Uterus (tissue), 2 donors: ENCODE data around the gene PRRC2C.

Source experiments
- CTCF ChIP-seq, 4 experiments: fragments of 200-600 bp in 2 of 4; fragments of 450-650 bp in 2 of 4; sonication (generic) in 2 of 4; IDR thresholded peaks; one replicate each; pipeline ENCODE4 v1.5.1; 2016 to 2019; ENCODE audit warnings: antibody characterized with exemption in 4 of 4, mild to moderate bottlenecking in 2 of 4, moderate library complexity in 1 of 4
- POLR2A ChIP-seq, 2 donors: fragments of 450-650 bp; IDR thresholded peaks; one replicate each; pipeline ENCODE4 v1.6.1; 2016; ENCODE audit warnings: antibody characterized with exemption in 2 of 2, mild to moderate bottlenecking in 1 of 2, moderate library complexity in 1 of 2

DNA sequence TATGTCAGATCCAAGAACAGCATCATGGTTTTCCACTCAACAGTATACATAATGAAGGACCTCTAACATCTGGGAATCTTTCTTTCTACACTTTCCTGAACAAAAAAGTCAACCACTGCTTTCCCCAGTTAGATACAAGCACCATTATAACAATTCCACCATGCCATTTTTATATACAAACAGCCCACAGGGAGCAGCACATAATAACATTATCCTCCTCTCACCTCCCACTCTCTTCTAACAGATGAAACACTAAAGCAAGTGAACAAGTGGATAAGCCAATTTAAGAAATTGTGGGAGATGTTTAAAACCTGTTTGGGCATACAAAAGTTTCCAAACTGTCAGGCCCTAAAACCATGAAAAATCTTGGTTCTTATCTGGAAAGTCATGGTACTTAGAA, 29.4 kb upstream of the PRRC2C start:
- TF ChIP-seq CTCF (IDR thresholded peaks at IDR 0.05) (no peak), POLR2A (IDR thresholded peaks at IDR 0.05) (no peak)
